ENCODE measurements around the gene NRDE2.

The NRDE2 gene

DNA sequence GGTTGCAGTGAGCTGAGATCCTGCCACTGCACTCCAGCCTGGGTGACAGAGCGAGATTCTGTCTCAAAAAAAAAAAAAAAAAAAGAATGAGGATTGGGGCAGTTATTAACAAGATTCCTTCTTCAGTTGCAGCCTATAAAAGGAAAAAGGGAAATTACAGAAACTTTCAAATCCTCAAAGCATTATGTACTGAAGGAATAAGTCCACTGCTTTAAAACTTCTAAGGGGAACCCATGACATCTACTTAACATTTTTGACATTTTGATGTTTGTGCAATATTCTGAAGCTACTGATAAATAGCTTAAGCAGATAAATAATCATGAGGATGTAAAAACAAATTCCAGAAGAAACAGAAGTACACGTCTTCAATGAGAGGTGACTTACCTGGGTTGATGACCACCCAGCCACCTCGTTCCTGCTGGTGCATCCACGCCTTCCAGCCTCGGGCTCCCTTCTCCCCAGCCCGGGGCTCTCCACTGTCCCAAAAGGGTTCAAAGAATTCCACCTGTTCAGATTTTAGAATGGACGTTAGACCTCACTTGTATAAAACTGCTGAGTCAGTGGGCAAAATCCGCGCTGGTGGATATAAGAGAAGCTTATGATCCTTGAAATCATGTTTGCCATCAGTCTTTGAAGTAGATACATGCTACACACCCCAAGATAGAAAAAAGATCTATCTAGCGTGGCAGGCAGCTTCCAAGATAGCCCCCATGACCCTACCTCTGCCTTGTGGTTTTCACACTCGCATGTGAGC, 33.7 kb downstream of the NRDE2 start:
- no peak for DNase-seq

DNA sequence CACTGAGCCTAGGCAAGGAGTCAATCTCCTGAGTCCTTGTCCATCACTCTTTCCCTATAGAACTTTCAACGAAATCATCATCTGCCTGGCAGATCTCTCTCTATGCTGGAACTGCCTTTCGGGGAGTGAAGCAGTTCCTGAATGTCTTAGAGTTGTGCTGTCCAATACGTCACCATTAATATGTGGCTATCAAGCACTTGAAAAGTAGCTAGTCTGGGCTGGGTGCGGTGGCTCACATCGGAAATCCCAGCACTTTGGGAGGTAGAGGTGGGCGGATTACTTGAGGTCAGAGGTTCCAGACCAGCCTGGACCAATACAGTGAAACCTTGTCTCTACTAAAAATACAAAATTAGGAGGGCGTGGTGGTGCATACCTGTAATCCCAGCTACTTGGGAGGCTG, 35.1 kb downstream of the NRDE2 start:
- DNase-seq, result no peak

DNA sequence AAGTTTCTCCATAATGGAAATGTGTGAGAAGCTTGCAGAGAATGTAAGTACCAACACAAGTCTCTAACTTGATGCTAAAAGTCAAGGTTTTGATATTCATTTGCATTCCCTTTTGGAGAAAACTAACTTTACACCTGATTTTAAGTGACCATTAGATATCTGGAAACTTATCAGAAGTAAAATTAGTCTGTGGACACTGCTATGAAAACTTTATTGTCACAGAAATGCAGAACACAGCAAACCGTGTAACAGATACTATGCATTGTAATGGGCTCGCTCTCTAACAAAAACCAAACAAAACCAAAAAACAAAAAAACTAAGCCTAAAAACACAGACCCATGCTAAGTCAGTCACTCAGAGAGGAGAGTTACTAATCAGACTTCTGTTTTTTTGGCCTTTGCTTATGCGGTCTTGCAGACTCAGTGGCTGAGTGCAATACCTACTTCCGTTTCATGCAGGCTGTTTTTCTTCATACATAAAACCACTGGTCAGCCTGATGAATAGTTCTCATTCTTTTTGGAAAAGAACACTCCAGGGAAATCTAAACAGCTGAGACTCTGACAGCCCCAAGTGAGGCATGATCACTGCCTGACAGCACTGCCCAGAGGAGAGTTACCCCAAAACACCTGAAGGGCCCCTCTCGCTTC, 35.7 kb downstream of the NRDE2 start:
- no peak for DNase-seq

DNA sequence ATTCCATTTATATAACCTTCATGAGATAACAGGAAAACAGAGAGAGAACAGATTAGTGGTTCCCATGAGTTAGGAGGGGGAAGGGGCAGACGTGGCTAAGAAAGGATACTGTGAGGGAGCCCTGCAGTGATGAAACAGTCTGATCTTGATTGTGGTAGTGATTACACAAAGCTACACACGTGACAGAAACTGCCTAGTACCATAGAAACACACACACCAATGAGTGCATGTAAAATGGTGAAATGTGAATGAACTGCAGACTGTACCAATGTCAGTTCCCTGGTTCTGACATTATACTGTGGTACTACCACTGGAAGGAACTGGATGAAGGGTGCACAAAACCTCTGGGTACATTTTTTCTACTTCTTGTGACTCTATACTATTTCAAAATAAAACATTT, 36.9 kb downstream of the NRDE2 start:
- DNase-seq, result no peak

DNA sequence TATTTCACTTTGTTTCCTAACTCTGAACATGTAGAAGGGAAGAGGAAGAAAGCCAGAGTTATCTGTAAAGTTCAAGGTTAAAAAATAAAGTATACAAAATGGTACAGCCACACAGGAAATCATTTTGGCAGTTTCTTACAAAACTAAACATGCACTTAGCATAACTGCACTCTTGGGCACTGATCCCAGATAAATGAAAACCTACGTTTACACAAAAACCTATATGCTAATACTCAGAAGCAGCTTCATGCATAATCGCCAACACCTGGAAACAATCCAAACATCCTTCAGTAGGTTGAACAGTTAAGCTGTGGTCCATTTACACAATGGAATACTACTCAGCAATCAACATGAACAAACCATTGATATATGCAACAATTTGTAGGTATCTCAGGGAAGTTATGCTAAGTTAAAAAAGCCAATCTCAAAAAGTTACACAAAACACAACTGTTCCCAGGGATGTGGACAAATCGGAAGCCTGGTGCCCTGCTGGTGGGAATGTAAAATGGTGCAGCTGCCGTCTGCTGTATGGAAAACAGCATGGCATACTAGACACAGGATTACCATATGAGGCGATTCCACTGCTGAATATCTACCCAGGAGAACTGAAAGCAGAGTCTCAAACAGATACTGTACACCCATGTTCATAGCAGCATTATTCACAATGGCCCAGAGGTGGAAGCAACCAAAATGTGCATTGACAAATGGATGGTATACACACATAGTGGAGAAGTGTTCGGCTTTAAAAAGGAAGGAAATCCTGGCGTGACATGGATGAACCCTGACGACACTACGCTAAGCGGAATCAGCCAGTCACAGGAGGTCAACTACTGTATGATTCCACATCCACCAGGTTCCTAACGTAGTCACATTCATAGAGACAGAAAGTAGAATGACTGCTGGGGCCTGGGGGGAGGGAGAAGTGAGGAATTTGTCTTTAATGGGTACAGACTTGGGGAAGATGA, 37.7 kb downstream of the NRDE2 start:
- DNase-seq, result no peak

DNA sequence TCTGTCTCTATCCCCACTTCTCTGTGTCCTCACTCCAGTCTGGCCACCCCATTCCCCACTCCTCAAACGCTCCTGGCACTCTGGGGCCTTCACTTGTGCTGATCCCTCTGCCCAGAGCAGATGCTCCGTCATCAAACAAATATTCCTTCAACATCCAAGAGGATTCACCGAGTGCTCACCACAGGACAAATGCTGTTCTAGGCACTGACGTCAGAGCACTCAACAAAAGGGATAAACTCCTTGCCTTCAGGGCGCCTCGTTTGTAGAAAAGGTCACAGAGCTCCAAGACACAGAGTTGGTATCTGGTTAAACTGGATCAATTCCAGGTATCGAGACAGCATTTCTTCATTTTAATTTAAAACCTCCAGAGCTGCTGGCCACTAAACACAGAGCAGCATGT, 40.0 kb downstream of the NRDE2 start:
- no peak for DNase-seq

DNA sequence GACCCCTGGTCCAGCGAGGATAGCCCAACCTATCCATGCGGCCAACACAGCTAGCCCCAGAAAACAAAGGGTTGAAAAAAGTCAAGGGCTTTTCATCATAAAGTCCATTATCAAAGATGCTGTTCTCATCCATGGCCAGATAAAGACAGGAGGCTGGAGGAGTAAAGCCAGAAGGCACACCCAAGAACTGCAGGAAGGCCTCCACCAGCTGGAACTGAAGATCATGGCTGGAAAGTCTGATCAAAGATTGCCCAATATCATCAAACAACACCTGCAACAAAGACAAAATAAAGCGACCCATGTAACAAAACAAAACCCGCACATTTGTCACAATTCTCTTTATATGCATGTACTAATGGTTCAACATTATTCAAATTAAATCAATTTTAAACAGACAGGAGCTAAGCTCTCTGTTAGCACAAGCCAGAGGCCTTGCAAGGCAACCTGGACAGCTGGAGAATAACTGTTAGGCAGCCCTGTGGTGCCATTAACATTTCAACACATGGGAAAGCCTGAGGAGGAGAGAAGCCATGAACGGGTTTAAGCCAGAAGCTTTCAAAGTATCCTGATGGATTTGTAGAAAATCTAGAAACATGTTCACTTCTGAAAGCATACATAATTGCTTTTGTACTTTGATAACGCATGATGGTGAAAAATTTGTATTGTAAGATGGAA, 41.3 kb downstream of the NRDE2 start:
- DNase-seq, result no peak

DNA sequence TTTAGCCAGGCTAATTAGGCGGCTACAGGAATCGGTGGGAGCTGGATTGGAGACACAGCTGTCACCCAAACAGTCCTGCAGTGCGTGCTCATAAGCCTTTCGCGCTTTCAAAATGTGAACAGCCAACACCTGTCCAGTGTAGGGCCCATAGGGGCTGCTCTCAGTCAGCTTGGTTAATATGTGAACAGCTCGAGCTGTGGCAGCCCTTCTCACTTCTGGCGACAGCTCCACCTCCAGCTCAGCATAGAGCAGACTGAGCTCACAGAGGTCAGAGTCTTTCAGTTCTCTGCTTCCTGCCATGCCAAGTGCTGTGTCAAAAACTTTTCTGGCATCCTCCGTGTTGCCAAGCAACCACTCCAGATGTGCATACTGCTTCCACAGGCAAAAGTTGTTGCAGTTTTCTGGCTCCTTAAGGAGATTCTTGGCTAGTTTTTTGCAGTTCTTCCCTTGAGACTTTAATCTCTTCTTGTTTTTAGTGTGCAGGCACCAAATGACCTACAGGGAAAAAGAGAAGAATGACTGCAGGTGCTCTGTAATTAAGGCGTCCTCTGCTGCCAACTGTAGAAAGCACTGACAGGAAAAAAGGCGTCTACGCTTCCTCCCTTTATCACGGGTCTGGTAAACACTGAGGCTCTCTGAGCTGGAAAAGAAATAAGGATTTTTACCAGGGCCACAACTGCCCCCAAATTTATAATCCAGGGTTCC, 42.9 kb downstream of the NRDE2 start:
- DNase-seq, result peak in 1 of 58 donors; percentile 35

DNA sequence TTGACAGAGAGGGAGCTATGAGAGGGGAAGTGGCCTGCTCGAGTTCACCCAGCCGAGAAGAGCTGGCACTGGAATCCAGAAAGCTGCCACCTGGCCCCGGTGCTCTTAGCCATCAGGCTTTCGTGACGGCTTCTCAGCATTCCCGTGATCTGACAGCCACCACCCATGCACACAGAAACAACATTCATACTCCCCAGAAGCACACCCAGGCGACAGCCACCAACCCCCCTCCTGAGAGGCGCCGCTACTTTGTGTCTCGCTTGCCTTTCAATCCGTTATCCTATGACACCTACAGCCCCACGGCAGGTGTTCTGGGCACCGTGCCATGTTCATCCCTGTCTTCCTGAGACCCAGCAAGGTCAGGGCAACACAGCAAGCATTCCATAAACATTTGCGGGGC, 44.0 kb downstream of the NRDE2 start:
- DNase-seq, result peak in 5 of 58 donors; percentile 28 to 37 (median 33)

DNA sequence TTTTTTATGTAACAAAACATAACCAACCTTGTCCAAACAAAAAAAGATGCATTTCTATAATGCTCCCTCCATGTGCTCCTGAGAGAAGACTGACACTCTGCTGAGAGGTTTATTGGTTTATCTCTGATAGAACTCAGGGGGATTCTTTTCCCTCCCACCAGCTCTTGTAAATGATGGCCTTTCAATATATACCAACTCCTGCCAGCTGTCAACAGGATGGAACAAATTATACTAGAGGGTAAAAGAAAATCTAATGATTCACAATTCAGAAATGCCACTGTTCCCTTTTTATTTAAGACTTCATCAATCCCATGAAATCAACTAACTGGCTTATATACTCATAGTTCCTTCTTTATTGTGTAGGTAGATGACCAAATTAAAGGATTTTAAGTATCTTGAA, 50.0 kb downstream of the NRDE2 start:
- DNase-seq, result no peak

DNA sequence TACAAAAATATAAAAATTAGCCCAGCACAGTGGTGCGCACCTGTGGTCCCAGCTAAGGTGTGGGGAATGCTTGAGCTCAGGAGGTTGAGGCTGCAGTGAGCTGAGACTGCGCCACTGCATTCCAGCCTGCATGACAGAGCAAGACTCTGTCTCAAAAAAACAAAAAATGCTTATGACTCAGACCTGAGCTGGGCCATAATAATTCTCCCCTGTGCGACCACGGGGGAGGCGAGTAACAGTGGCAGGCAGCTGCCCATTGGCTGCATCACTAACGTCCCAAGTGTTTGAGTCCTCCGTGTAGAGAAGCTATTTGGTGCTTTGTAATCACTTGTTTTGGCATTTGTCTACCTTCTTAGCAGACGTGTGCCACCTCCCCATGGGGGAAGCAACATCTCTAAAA, 50.5 kb downstream of the NRDE2 start:
- peak in 2 of 58 donors; percentile 15 to 27 for DNase-seq

DNA sequence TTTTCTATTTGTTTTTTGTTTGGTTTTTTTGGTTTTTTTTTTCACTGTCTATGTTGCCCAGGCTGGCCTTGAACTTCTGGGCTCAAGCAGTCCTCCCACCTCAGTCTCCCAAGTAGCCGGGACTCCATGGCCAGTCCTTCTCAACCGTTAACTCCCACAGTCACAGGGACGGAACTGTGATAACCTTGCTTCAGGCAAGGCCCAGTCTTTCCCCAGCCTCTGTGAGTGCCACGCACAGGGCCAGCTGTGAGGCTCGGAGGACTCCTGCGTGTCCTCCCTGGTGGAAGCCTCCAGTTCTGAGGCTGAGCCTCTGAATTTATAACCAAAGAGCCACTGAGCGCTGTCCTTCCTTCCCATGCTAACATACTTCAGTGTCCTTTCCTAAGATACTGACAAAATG, 51.6 kb downstream of the NRDE2 start:
- DNase-seq, result no peak

DNA sequence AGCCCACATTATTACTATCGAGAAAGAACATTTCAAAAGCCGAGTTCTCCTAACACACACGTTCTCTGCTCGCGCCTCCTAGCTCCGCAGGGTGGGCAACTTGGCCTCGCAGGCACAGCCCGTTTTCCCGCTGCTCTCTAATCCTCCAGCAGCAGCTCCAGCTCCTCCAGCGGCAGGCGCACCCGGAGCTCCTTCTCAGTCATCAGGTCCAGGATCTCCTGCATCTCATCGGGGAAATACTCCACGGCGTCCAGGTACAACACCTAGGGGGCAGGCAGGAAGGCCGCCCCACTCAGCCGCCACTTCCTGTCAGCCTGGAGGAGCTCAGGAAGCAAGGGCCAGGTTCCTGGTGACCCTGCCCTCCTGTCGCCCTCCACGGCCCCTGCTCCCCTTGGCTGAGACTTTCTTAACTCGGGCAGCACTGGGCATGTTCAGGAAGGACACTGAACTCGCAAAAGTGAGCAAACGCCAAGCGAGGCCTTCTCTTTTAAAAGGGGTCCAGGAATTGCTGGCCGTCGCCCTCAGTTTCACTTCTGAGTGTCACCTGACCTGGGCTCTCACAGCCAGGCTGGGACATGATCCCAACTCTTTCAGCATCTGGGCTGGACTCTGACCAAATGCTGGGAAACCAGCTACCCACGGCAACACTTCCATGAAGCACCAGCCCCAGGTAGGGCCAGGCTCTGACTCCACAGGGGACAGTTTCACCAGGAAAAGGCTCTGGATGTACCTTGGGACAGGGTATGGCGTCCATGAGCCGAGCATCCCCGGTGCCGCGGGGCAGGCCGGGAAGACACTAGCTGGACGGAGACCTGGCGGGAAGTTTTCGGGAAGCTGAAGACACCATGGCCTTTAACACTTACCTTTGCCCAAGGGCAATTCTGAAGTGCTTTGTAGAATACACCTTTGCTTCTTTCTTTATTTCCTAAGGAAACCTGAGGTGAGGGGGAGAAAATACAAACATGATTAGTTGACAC, 53.3 kb downstream of the NRDE2 start:
- peak in 25 of 58 donors; percentile 19 to 67 (median 43) for DNase-seq

DNA sequence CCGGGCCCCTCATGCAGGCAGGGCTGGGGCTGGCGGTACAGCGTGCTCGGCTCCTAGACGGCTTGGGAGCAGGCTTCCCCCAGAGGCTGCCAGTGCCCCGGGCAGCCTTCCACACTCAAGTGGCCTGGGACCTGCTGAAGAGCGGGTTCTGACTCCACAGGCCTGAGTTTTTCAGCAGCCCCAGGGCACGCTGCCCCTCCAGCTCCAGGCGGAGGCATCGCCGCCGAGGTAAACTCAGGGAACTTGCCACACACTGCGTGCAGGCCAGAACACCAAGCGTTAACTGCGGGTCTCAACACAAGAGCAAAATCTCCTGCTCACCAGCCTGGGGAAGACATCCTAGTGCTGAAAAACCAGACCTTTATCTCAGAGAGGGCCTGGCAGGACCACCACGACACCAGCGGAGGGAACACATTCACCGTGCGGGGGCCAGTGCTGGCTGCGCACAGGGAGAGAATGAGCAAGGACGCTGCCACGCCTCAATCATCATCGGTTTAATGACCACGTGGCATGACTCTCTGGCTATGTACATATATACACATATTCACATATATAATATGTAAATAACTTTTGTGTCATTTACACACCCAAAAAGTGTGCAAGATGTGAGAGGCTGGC, 54.1 kb downstream of the NRDE2 start:
- DNase-seq, result no peak

DNA sequence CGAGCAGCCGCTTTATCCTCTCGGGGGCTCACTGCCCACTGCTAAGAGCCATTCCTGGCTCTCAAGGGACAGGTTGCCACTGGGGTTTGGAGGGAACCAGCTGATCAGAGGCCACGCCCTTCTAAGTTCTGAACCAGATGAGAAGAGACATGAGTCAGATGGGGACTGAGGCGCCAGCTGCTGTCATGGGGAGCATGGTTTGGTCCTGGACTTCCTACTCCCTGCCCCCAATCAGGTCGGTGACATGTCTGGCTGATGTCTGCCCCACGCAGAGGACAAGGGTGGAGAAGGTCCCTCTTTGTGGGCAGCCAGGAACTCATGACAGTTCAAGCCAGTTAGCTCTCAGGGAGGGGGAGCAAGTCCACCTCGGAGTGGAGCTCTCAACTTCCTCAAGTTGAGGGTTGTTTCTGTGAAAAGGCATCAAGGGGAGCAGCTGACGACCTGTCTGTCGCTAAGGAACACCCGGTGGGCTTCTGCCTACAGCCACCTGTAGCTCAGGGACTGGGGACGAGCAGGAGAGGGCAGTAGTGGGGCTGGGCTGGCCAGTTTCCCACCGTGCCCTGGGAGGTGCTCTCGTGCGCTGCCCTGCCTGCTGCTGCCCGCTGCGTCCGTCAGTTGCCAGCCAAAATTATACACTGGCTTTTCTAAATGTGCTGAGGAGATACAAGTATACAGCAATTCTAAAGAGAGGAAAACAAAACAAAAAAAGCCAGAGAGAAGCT, 54.9 kb downstream of the NRDE2 start:
- DNase-seq, result no peak

DNA sequence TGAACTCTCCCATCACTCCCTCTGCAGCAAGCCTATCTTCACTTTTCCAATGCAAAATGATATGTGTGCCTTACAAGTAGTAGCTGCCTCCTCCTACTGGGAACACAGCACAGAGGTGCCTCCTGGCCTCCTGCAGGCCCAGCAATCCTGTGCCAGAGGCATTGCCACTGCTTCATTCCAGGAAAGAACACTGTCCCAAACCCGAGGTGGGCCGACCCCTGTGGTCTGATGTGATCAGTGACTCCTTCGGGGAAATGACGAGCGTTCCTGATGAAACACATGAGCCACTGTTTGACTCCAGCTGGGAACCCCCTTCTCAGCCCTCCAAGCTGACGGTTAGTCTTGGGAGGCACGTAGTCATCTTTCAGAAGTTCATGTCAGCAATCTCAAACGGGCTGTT, 55.9 kb downstream of the NRDE2 start:
- DNase-seq, result no peak

DNA sequence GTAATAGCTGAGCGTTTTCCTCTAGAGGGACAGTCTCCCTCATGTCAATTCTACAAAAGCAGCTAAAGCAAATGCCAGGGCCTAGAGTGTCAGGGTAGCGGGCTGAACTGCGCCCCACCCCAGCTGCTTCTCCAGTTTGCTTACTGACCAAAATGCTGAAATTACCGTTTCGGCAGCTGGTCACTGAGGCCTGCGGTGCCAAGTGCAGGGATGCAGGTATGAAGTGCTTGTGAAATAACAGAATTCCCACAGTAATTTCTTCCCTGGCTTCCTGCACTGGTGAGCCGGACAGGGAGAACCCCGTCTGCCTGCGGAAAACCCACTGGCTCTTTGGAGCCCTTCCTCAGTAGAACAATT, 56.3 kb downstream of the NRDE2 start:
- no peak for DNase-seq

DNA sequence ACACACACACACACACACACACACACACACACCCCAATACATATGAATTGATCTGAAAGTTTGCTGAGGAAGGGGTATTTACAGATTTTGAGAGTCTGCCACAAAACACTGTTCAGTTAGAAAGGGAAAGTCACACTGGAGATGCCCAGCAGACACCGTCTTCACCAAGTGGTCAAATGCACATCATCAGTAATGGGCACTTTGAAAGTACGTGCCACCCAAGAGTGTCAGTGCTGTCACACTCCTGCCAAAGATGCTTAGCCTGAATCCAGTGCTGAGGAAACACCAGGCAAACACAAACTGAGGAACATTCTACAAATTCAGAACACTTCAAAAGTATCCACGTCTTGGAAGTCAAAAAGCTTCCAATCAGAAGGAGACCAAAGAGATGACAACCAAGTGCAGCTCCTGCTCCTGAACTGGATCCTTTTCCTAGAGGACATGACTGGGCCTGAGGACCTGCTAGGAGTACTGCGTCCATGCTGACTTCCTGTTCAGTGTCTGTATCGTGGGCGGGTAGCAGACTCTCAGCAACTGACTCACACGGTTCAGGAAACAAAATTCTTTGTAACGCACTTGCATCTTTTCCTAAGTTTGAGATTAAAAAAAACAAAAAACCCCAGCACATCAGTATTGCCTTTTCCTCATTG, 56.8 kb downstream of the NRDE2 start:
- DNase-seq, result no peak
